Neural cell (in vitro differentiated cells): Measurements from ENCODE around the gene NCAPD3. TPM values are rescaled to one million over a fixed set of nuclear protein-coding genes. Genes with fewer than 3 reads are reported as not detected.

Source experiments
- H2AFZ ChIP-seq: fragments of 200-600, 300-800 bp; sonication (generic), shearing (Covaris generic); 2 replicates; pipeline ENCODE4 v1.6.0; 2014; ENCODE audit warnings: low read depth, mild to moderate bottlenecking, antibody characterized with exemption, low read length, moderate library complexity
- H3F3A ChIP-seq: fragments of 200-600 bp; shearing (Covaris generic); 2 replicates; pipeline ENCODE4 v1.6.1; 2016; ENCODE audit warnings: mild to moderate bottlenecking, moderate library complexity, mixed read lengths, antibody characterized with exemption, low read length; ENCODE audit not compliant: insufficient read depth, poor library complexity, severe bottlenecking
- H3K27ac ChIP-seq: fragments of 200-600, 300-800 bp; sonication (generic), shearing (Covaris generic); 2 replicates; pipeline ENCODE4 v1.5.1; 2014; ENCODE audit warnings: mild to moderate bottlenecking, low read length, moderate library complexity
- H3K27me3 ChIP-seq: fragments of 300-800, 200-600 bp; sonication (generic), shearing (Covaris generic); 2 replicates; pipeline ENCODE4 v1.6.0; 2014; ENCODE audit warnings: mild to moderate bottlenecking, low read depth, low read length, moderate library complexity; ENCODE audit not compliant: insufficient read depth
- H3K36me3 ChIP-seq: fragments of 300-800, 200-600 bp; sonication (generic), shearing (Covaris generic); 2 replicates; pipeline ENCODE4 v1.5.1; 2014; ENCODE audit warnings: mild to moderate bottlenecking, antibody characterized with exemption, low read length, moderate library complexity; ENCODE audit not compliant: insufficient read depth
- H3K4me2 ChIP-seq: fragments of 300-800, 200-600 bp; sonication (generic), shearing (Covaris generic); 2 replicates; pipeline ENCODE4 v1.6.0; 2014; ENCODE audit warnings: mild to moderate bottlenecking, low read length
- H3K4me3 ChIP-seq: fragments of 300-800, 200-600 bp; sonication (generic), shearing (Covaris generic); 2 replicates; pipeline ENCODE4 v1.5.1; 2014; ENCODE audit warnings: mild to moderate bottlenecking, low read length, moderate library complexity
- H3K79me2 ChIP-seq: fragments of 200-600 bp; shearing (Covaris generic); replicated peaks from 2 replicates; pipeline ENCODE4 v1.6.0; 2014; ENCODE audit warnings: mild to moderate bottlenecking, low read length, moderate library complexity; ENCODE audit not compliant: insufficient read depth
- H3K9ac ChIP-seq: fragments of 300-800, 200-600 bp; sonication (generic), shearing (Covaris generic); 2 replicates; pipeline ENCODE4 v1.6.1; 2016; ENCODE audit warnings: mild to moderate bottlenecking, low read length, mixed read lengths
- H3K9me2 ChIP-seq: fragments of 200-600 bp; shearing (Covaris generic); 2 replicates; pipeline ENCODE4 v1.6.1; 2016; ENCODE audit warnings: mild to moderate bottlenecking, low read length, mixed read lengths; ENCODE audit not compliant: insufficient read depth
- H3K9me3 ChIP-seq: fragments of 200-600, 300-800 bp; sonication (generic), shearing (Covaris generic); 2 replicates; pipeline ENCODE4 v1.6.1; 2016; ENCODE audit warnings: mild to moderate bottlenecking, mixed run types, low read length, moderate library complexity, mixed read lengths
- H4K20me1 ChIP-seq: fragments of 200-600 bp; shearing (Covaris generic); 2 replicates; pipeline ENCODE4 v1.6.1; 2016; ENCODE audit warnings: mild to moderate bottlenecking, mixed run types; ENCODE audit not compliant: insufficient read depth
- CTCF ChIP-seq: fragments of 450-650 bp; IDR thresholded peaks from 2 replicates; pipeline ENCODE4 v1.5.1; 2014; ENCODE audit warnings: antibody characterized with exemption, mild to moderate bottlenecking, moderate library complexity; ENCODE audit not compliant: poor library complexity, severe bottlenecking
- EP300 ChIP-seq: fragments of 450-650 bp; conservative IDR thresholded peaks from 2 replicates; pipeline ENCODE4 v1.6.1; 2014; ENCODE audit warnings: antibody characterized with exemption, mild to moderate bottlenecking, moderate library complexity; ENCODE audit not compliant: poor library complexity, severe bottlenecking
- EZH2 ChIP-seq: fragments of 200-600, 300-800 bp; shearing (Covaris generic), sonication (generic); IDR thresholded peaks from 2 replicates; pipeline ENCODE4 v1.6.1; 2014; ENCODE audit warnings: antibody characterized with exemption, low read length, borderline replicate concordance, mild to moderate bottlenecking; ENCODE audit not compliant: insufficient read depth, poor library complexity, severe bottlenecking
- MXI1 ChIP-seq: fragments of 450-650 bp; conservative IDR thresholded peaks from 2 replicates; pipeline ENCODE4 v1.6.1; 2014; ENCODE audit warnings: antibody characterized with exemption, mild to moderate bottlenecking; ENCODE audit not compliant: poor library complexity, severe bottlenecking
- POLR2AphosphoS5 ChIP-seq: IDR thresholded peaks from 2 replicates; pipeline ENCODE4 v1.6.1; 2012
- RAD21 ChIP-seq: fragments of 450-650 bp; conservative IDR thresholded peaks from 2 replicates; pipeline ENCODE4 v1.6.1; 2014; ENCODE audit warnings: antibody characterized with exemption, mild to moderate bottlenecking, moderate library complexity
- REST ChIP-seq: IDR thresholded peaks from 2 replicates; pipeline ENCODE4 v1.6.1; 2012; ENCODE audit warnings: borderline replicate concordance
- SMC3 ChIP-seq: fragments of 450-650 bp; conservative IDR thresholded peaks from 2 replicates; pipeline ENCODE4 v1.6.1; 2014; ENCODE audit warnings: antibody characterized with exemption, mild to moderate bottlenecking, moderate library complexity; ENCODE audit not compliant: poor library complexity
- TAF1 ChIP-seq: IDR thresholded peaks from 2 replicates; pipeline ENCODE4 v1.6.1; 2012; ENCODE audit warnings: low read depth
- polyA plus RNA-seq: library from polyadenylated mRNA; depleted of rRNA; stranded (reverse); fragments of >200 nt; gene quantifications from 2 replicates; pipeline ENCODE4 v1.2.3, GENCODE V29; 2014

NCAPD3 gene
- polyA plus RNA-seq, 1 donor from 2014 or later: 11.9 TPM

GRCh38 chr11:134138376-134138775, 85.4 kb downstream of the NCAPD3 start:
- no peaks in the 10 kb centered on the region for H3F3A ChIP-seq
- TF ChIP-seq REST (no peak), MXI1 (no peak), SMC3 (no peak), EP300 (no peak), CTCF (no peak), RAD21 (no peak), TAF1 (no peak), POLR2AphosphoS5 (no peak), EZH2 (no peak)
- no peak overlapping the region for H3K9ac ChIP-seq
- H4K20me1 ChIP-seq: no peaks in the 10 kb centered on the region
- H3K27ac ChIP-seq: no peak overlapping the region
- no peak overlapping the region for H3K4me2 ChIP-seq
- H3K9me3 ChIP-seq: peaks cover 7% of the 10 kb centered on the region
- no peaks in the 10 kb centered on the region for H3K9me2 ChIP-seq
- no peak overlapping the region for H2AFZ ChIP-seq
- peaks cover 19% of the 10 kb centered on the region for H3K79me2 ChIP-seq
- H3K4me3 ChIP-seq: no peak overlapping the region
- peaks cover 4% of the 10 kb centered on the region for H3K36me3 ChIP-seq
- no peaks in the 10 kb centered on the region for H3K27me3 ChIP-seq

- Histone ChIP-seq H3K9ac (no peak overlapping the region), H3K9me3 (peaks cover 16% of the 10 kb centered on the region), H3K27ac (no peak overlapping the region), H4K20me1 (no peaks in the 10 kb centered on the region), H3K79me2 (peaks cover 24% of the 10 kb centered on the region), H3F3A (no peaks in the 10 kb centered on the region), H3K9me2 (no peaks in the 10 kb centered on the region), H2AFZ (no peak overlapping the region), H3K4me2 (no peak overlapping the region), H3K36me3 (peaks cover 4% of the 10 kb centered on the region), H3K4me3 (no peak overlapping the region), H3K27me3 (no peaks in the 10 kb centered on the region)
- TF ChIP-seq CTCF (no peak), POLR2AphosphoS5 (no peak)
These were observed 89.6 kb downstream of the NCAPD3 start for GRCh38 chr11:134134167-134134566.
